ENCODE measurements around the gene CAB39.

DNA sequence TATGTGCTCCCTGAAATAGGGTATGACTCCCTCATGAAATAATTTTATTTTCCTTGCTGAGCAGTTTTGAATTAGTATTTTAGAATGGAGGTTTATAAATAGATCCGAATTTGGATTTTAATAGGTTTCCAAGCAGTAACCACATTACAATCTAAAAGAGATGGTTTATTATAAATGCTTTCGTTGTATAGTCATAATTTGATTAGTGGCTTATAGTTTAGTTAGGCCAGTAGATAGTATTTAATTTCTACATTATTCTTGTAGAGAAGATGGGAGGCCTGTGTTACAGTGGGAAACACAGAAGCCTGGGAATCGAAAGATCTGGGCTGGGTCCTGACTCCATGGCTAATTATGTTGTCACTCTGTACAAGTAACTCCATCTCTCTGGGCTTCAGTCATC is 6.7 kb downstream of the CAB39 start:
- TF ChIP-seq, protein P1, sequence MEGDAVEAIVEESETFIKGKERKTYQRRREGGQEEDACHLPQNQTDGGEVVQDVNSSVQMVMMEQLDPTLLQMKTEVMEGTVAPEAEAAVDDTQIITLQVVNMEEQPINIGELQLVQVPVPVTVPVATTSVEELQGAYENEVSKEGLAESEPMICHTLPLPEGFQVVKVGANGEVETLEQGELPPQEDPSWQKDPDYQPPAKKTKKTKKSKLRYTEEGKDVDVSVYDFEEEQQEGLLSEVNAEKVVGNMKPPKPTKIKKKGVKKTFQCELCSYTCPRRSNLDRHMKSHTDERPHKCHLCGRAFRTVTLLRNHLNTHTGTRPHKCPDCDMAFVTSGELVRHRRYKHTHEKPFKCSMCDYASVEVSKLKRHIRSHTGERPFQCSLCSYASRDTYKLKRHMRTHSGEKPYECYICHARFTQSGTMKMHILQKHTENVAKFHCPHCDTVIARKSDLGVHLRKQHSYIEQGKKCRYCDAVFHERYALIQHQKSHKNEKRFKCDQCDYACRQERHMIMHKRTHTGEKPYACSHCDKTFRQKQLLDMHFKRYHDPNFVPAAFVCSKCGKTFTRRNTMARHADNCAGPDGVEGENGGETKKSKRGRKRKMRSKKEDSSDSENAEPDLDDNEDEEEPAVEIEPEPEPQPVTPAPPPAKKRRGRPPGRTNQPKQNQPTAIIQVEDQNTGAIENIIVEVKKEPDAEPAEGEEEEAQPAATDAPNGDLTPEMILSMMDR (IDR thresholded peaks at IDR 0.05), result no peak
- no peak for TF ChIP-seq POLR2AphosphoS5 (IDR thresholded peaks at IDR 0.05)
- TF ChIP-seq EP300 (IDR thresholded peaks at IDR 0.05), result no peak
- TF ChIP-seq POLR2A (IDR thresholded peaks at IDR 0.05), result no peak
